HepG2 (cell line): Measurements from ENCODE around the gene NCAPD2. TPM values are rescaled to one million over a fixed set of nuclear protein-coding genes. Genes with fewer than 3 reads are reported as not detected.

Source experiments
- ATAC-seq: fragments of 200-7000 bp; cut with Tn5 transposase; 3 replicates; pipeline ENCODE4 v1.9.1; 2020; ENCODE audit warnings: mild to moderate bottlenecking, moderate library complexity
- BruUV-seq: library from RNA; stranded (reverse); fragments of 400-500 nt; replicated peaks from 2 replicates; lab custom pipeline; 2021; lab: Mats Ljungman, UMichigan
- CTCF ChIA-PET: fragments of 300-600 bp; formaldehyde crosslinking; extraction: SDS; loops from one replicate; lab custom pipeline; 2021; ENCODE audit warnings: low total read pairs, inconsistent platforms, low intra/inter-chr PET ratio; lab: Yijun Ruan, JAX
- POLR2A ChIA-PET: fragments of 350-600 bp; sonication (Branson Sonifier 250); formaldehyde crosslinking; loops from one replicate; lab custom pipeline; 2020; ENCODE audit warnings: antibody characterized with exemption, inconsistent platforms; lab: Yijun Ruan, JAX
- DNase-seq: peaks from one replicate; pipeline ENCODE4 v3.0.0-alpha.2; 2015; ENCODE audit warnings: low spot score
- FAIRE-seq: peaks from 3 replicates; lab custom pipeline; 2011; peaks lifted over from hg19 to GRCh38; lab: Jason Lieb, UNC
- H2AFZ ChIP-seq: one replicate; pipeline ENCODE4 v1.6.1; 2011; ENCODE audit warnings: low read length, inconsistent platforms
- H3K27ac ChIP-seq: fragments of 300-600 bp; 3 replicates; pipeline ENCODE4 v1.8.0; 2011; ENCODE audit warnings: mixed run types, mild to moderate bottlenecking, mixed read lengths, low read length, inconsistent platforms; ENCODE audit not compliant: insufficient read depth; ENCODE audit errors: extremely low read length
- H3K27me3 ChIP-seq, 2 experiments: fragments of 200-600 bp in 1 of 2; 2 replicates in 1 of 2; 3 replicates in 1 of 2; pipeline versions ENCODE4 v1.6.0 to v1.8.0; 2011; ENCODE audit warnings: low read length in 2 of 2, mild to moderate bottlenecking in 2 of 2, moderate library complexity in 2 of 2, inconsistent platforms in 1 of 2; ENCODE audit not compliant: insufficient read depth in 2 of 2, control insufficient read depth in 1 of 2
- H3K36me3 ChIP-seq, 2 experiments: fragments of 200-600 bp in 1 of 2; replicated peaks in 1 of 2; 2 replicates in 1 of 2; 3 replicates in 1 of 2; pipeline versions ENCODE4 v1.5.1 to v1.8.0; 2011; ENCODE audit warnings: low read length in 2 of 2, inconsistent platforms in 1 of 2; ENCODE audit not compliant: insufficient read depth in 2 of 2, control insufficient read depth in 1 of 2
- H3K4me1 ChIP-seq: 2 replicates; pipeline ENCODE4 v1.5.1; 2012; ENCODE audit warnings: low read length, inconsistent platforms; ENCODE audit not compliant: insufficient read depth
- H3K4me2 ChIP-seq: 2 replicates; pipeline ENCODE4 v1.6.0; 2011; ENCODE audit warnings: low read depth, low read length, inconsistent platforms
- H3K4me3 ChIP-seq, 3 experiments: fragments of 200-600 bp in 1 of 3; sonication (generic), shearing (Covaris generic) in 1 of 3; replicated peaks in 1 of 3; 2 replicates each; pipeline ENCODE4 v1.5.1; 2011 to 2016; ENCODE audit warnings: low read length in 3 of 3, inconsistent platforms in 2 of 3, low read depth in 2 of 3, mild to moderate bottlenecking in 2 of 3, control low read depth in 1 of 3, mixed read lengths in 1 of 3; ENCODE audit not compliant: insufficient read depth in 1 of 3
- H3K79me2 ChIP-seq: one replicate; pipeline ENCODE4 v1.6.1; 2011; ENCODE audit warnings: low read length, inconsistent platforms; ENCODE audit not compliant: insufficient read depth
- H3K9ac ChIP-seq: 2 replicates; pipeline ENCODE4 v1.6.0; 2011; ENCODE audit warnings: mild to moderate bottlenecking, low read depth, low read length, inconsistent platforms; ENCODE audit not compliant: insufficient read depth
- H3K9me3 ChIP-seq: 2 replicates; pipeline ENCODE4 v1.5.1; 2012; ENCODE audit warnings: mild to moderate bottlenecking, low read length
- H4K20me1 ChIP-seq: 2 replicates; pipeline ENCODE4 v1.6.0; 2011; ENCODE audit warnings: inconsistent platforms, mild to moderate bottlenecking, low read length, moderate library complexity; ENCODE audit not compliant: insufficient read depth
- ETS1 ChIP-seq: sonication (generic); formaldehyde crosslinking; IDR thresholded peaks from 2 replicates; pipeline ENCODE4 v1.4.0; 2020; ENCODE audit warnings: missing genetic modification reagents
- ETV5 ChIP-seq: IDR thresholded peaks from 2 replicates; pipeline ENCODE4 v1.6.1; 2018; ENCODE audit warnings: missing biosample characterization, missing genetic modification reagents, inconsistent platforms, borderline replicate concordance
- IKZF4 ChIP-seq: sonication (generic); formaldehyde crosslinking; IDR thresholded peaks from 2 replicates; pipeline ENCODE4 v1.5.1; 2020; ENCODE audit warnings: borderline replicate concordance, mild to moderate bottlenecking, low read depth, missing genetic modification reagents; ENCODE audit errors: not compliant biosample characterization
- NFKB2 ChIP-seq: sonication (generic); formaldehyde crosslinking; IDR thresholded peaks from 2 replicates; pipeline ENCODE4 v1.4.0; 2020; ENCODE audit warnings: missing genetic modification reagents, borderline replicate concordance
- RBFOX2 ChIP-seq: fragments of 200-400 bp; formaldehyde crosslinking; IDR thresholded peaks from 2 replicates; pipeline ENCODE4 v1.6.1; 2017; ENCODE audit warnings: low read depth, mild to moderate bottlenecking, low read length
- RFXANK ChIP-seq: IDR thresholded peaks from 2 replicates; pipeline ENCODE4 v1.6.1; 2016
- SRSF4 ChIP-seq: fragments of 200-400 bp; formaldehyde crosslinking; IDR thresholded peaks from one replicate; pipeline ENCODE4 v1.6.1; 2018; ENCODE audit warnings: mild to moderate bottlenecking, low read depth, low read length, moderate library complexity; ENCODE audit not compliant: poor library complexity, severe bottlenecking
- ZNF24 ChIP-seq: fragments of 450-650 bp; IDR thresholded peaks from 2 replicates; pipeline ENCODE4 v1.6.1; 2017; ENCODE audit warnings: antibody characterized with exemption, mild to moderate bottlenecking
- ZNF281 ChIP-seq: sonication (generic); formaldehyde crosslinking; IDR thresholded peaks from 2 replicates; pipeline ENCODE4 v1.4.0; 2020; ENCODE audit warnings: missing genetic modification reagents, borderline replicate concordance
- ZNF296 ChIP-seq: sonication (generic); formaldehyde crosslinking; conservative IDR thresholded peaks from 2 replicates; pipeline ENCODE4 v1.5.0; 2020; ENCODE audit warnings: mild to moderate bottlenecking, missing genetic modification reagents
- ZNF335 ChIP-seq: sonication (generic); formaldehyde crosslinking; IDR thresholded peaks from 2 replicates; pipeline ENCODE4 v1.4.0; 2020; ENCODE audit warnings: missing genetic modification reagents
- ZNF550 ChIP-seq: sonication (generic); formaldehyde crosslinking; IDR thresholded peaks from 2 replicates; pipeline ENCODE4 v1.4.0; 2020; ENCODE audit warnings: mild to moderate bottlenecking, missing genetic modification reagents, borderline replicate concordance
- ZNF766 ChIP-seq: sonication (generic); formaldehyde crosslinking; IDR thresholded peaks from 2 replicates; pipeline ENCODE4 v1.5.0; 2020; ENCODE audit warnings: missing genetic modification reagents, borderline replicate concordance
- ZNF768 ChIP-seq: sonication (generic); formaldehyde crosslinking; IDR thresholded peaks from 2 replicates; pipeline ENCODE4 v1.4.0; 2020; ENCODE audit warnings: missing genetic modification reagents
- ZSCAN25 ChIP-seq: sonication (generic); formaldehyde crosslinking; IDR thresholded peaks from 2 replicates; pipeline ENCODE4 v1.8.0; 2022; ENCODE audit warnings: mild to moderate bottlenecking, missing genetic modification reagents
- WGBS: methylation state at CpG from one replicate; pipeline ENCODE4 v1.1.6; 2017; ENCODE audit warnings: low lambda C conversion rate; 5-methylcytosine and 5-hydroxymethylcytosine counted together
- in situ Hi-C: cut with HindIII; loops from 2 replicates; pipeline ENCODE4 v1.10.0; 2017; ENCODE audit warnings: low pct_unique_long_range_greater_than_20kb; ENCODE audit not compliant: extremely low pct_ligation_motif_present
- intact Hi-C: fragments of 100-400 bp; cut with micrococcal nuclease; formaldehyde crosslinking; loops from one replicate; pipeline ENCODE4 v1.10.0; 2022; ENCODE audit not compliant: unreplicated experiment
- polyA plus RNA-seq, 8 experiments: library from polyadenylated mRNA; depleted of rRNA in 3 of 8; stranded (reverse) in 7 of 8; unstranded in 1 of 8; fragments of >200 nt; fragmentation: Illumina TruSeq in 4 of 8; extraction: Trizol in 4 of 8; gene quantifications; 2 replicates each; pipeline versions ENCODE4 v1.2.1 to v1.2.3, GENCODE V29; 2011 to 2016; ENCODE audit warnings: low read depth in 4 of 8, missing spikeins in 1 of 8, mixed read lengths in 1 of 8; ENCODE audit not compliant: insufficient read depth in 1 of 8
- total RNA-seq, 5 experiments: library from RNA; depleted of rRNA; stranded (reverse); fragments of >200 nt; fragmentation: Illumina TruSeq; extraction: Trizol; gene quantifications; 2 replicates each; pipeline ENCODE4 v1.2.3, GENCODE V29; 2016; ENCODE audit warnings: low read depth in 1 of 5
- TF ChIP-seq, protein P1 (sequence below): sonication (generic); formaldehyde crosslinking; IDR thresholded peaks from 2 replicates; pipeline ENCODE4 v1.4.0; 2020; ENCODE audit warnings: missing genetic modification reagents
- TF ChIP-seq, protein P2 (sequence below): sonication (generic); formaldehyde crosslinking; IDR thresholded peaks from 2 replicates; pipeline ENCODE4 v1.8.1; 2022; ENCODE audit warnings: mild to moderate bottlenecking, missing genetic modification reagents

The NCAPD2 gene
- total and polyA plus RNA-seq, 2 of the 13 experiments (the other 11 are each of a cell fraction or from before 2014, with no cell fraction given), result 51.1 to 65.6 TPM

DNA sequence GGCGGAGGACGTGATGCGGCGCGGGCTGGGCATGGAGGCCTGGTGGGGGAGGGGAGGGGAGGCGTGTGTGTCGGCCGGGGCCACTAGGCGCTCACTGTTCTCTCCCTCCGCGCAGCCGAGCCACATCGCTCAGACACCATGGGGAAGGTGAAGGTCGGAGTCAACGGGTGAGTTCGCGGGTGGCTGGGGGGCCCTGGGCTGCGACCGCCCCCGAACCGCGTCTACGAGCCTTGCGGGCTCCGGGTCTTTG, 40.7 kb downstream of the NCAPD2 start:
- ChIA-PET POLR2A (interaction anchor here (0.8 to 3.2 kb wide), 45 partner anchors 9 to 464 kb away, joined by 3 to 54 read pairs (median 5); partner anchors contain the start of genes C12orf57, CDCA3, COPS7A and IFFO1), CTCF (no interaction called here)
- no TSS peak for BruUV-seq
- no peaks in the 10 kb centered on the region for H3K9me3 ChIP-seq
- H4K20me1 ChIP-seq, result peaks cover 41% of the 10 kb centered on the region
- peaks cover 53% of the 10 kb centered on the region for H3K4me1 ChIP-seq
- no CpG with 5 or more reads among the region's 25 CpGs for whole genome bisulfite sequencing
- peaks cover 33% of the 10 kb centered on the region for H3K79me2 ChIP-seq
- H3K36me3 ChIP-seq, result peaks cover 4 to 50% of the 10 kb centered on the region in 2 experiments
- H2AFZ ChIP-seq, result no peak overlapping the region
- no peaks in the 10 kb centered on the region; a peak in 1 of 5 replicates for H3K27me3 ChIP-seq
- peak overlapping the region; percentile 94 to 99 (median 97) for H3K4me3 ChIP-seq
- peak overlapping the region; percentile 98 for H3K4me2 ChIP-seq
- in situ Hi-C loops, result loop anchor here (10.0 kb wide), 1 partner anchor 110 kb away; no protein-coding TSS in a partner anchor
- DNase-seq (no peak), ATAC-seq (no peak), FAIRE-seq (no peak)
- H3K27ac ChIP-seq, result peak overlapping the region; percentile 97
- intact Hi-C loops, result loop anchor here (10.0 kb wide), 2 partner anchors 60 to 190 kb away; partner anchors contain the start of genes TNFRSF1A and VAMP1
- peak overlapping the region; percentile 96 for H3K9ac ChIP-seq
- TF ChIP-seq, protein P1, sequence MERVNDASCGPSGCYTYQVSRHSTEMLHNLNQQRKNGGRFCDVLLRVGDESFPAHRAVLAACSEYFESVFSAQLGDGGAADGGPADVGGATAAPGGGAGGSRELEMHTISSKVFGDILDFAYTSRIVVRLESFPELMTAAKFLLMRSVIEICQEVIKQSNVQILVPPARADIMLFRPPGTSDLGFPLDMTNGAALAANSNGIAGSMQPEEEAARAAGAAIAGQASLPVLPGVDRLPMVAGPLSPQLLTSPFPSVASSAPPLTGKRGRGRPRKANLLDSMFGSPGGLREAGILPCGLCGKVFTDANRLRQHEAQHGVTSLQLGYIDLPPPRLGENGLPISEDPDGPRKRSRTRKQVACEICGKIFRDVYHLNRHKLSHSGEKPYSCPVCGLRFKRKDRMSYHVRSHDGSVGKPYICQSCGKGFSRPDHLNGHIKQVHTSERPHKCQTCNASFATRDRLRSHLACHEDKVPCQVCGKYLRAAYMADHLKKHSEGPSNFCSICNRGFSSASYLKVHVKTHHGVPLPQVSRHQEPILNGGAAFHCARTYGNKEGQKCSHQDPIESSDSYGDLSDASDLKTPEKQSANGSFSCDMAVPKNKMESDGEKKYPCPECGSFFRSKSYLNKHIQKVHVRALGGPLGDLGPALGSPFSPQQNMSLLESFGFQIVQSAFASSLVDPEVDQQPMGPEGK, result no peak
- peak; percentile 73 for TF ChIP-seq SRSF4
- TF ChIP-seq, protein P2, sequence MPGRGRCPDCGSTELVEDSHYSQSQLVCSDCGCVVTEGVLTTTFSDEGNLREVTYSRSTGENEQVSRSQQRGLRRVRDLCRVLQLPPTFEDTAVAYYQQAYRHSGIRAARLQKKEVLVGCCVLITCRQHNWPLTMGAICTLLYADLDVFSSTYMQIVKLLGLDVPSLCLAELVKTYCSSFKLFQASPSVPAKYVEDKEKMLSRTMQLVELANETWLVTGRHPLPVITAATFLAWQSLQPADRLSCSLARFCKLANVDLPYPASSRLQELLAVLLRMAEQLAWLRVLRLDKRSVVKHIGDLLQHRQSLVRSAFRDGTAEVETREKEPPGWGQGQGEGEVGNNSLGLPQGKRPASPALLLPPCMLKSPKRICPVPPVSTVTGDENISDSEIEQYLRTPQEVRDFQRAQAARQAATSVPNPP, result no peak
- no peak for TF ChIP-seq ETV5 (CRISPR knock-in tag)
- TF ChIP-seq ZNF335 (CRISPR knock-in tag), result 0 out of 2 replicates have a peak, but pooled peaks have one; percentile 4
- TF ChIP-seq ZNF281 (CRISPR knock-in tag), result 0 out of 2 replicates have a peak, but pooled peaks have one; percentile 66
- no peak for TF ChIP-seq ETS1 (CRISPR knock-in tag)
- TF ChIP-seq ZNF766 (CRISPR knock-in tag), result 0 out of 2 replicates have a peak, but pooled peaks have one; percentile 21
- 0 out of 2 replicates have a peak, but pooled peaks have one; percentile 12 for TF ChIP-seq ZNF296 (CRISPR knock-in tag)
- 0 out of 2 replicates have a peak, but pooled peaks have one; percentile 3 for TF ChIP-seq ZNF24
- no peak for TF ChIP-seq RFXANK (CRISPR knock-in tag)
- 0 out of 2 replicates have a peak, but pooled peaks have one; percentile 51 for TF ChIP-seq ZSCAN25 (CRISPR knock-in tag)
- TF ChIP-seq IKZF4 (CRISPR knock-in tag), result peak; percentile 59
- TF ChIP-seq ZNF550, result no peak
- TF ChIP-seq RBFOX2, result peak; percentile 99
- 0 out of 2 replicates have a peak, but pooled peaks have one; percentile 5 for TF ChIP-seq ZNF768 (CRISPR knock-in tag)
- TF ChIP-seq NFKB2, result 0 out of 2 replicates have a peak, but pooled peaks have one; percentile 14
